Anterior cingulate cortex (tissue), 58 donors: ENCODE results near the gene TOGARAM2.

Source experiments
- DNase-seq, 58 donors: peaks; one replicate each; lab custom pipeline; 2025; lab: John Stamatoyannopoulos, UW

Gene TOGARAM2

GRCh38 chr2:28995765-28996750, 15.0 kb downstream of the TOGARAM2 start:
- DNase-seq: no peak

GRCh38 chr2:28997237-28997846, 16.2 kb downstream of the TOGARAM2 start:
- DNase-seq: peak in 12 of 58 donors; percentile 7 to 39 (median 22)

GRCh38 chr2:28997847-28998735, 17.0 kb downstream of the TOGARAM2 start:
- DNase-seq: no peak

- peak in 10 of 58 donors; percentile 4 to 42 (median 13) for DNase-seq
Observed at GRCh38 chr2:29000481-29000880, 19.4 kb downstream of the TOGARAM2 start.

GRCh38 chr2:29000956-29001355, 19.9 kb downstream of the TOGARAM2 start:
- no peak for DNase-seq

GRCh38 chr2:29001806-29002205, 20.7 kb downstream of the TOGARAM2 start:
- DNase-seq: no peak

- no peak for DNase-seq
Observed at GRCh38 chr2:29004755-29005154, 23.7 kb downstream of the TOGARAM2 start.

- no peak for DNase-seq
Observed at GRCh38 chr2:29005331-29005730, 24.2 kb downstream of the TOGARAM2 start.

GRCh38 chr2:29006092-29006979, 25.2 kb downstream of the TOGARAM2 start:
- no peak for DNase-seq

- no peak for DNase-seq
Observed at GRCh38 chr2:29006980-29007301, 25.8 kb downstream of the TOGARAM2 start.

GRCh38 chr2:29009270-29009669, 28.2 kb downstream of the TOGARAM2 start:
- no peak for DNase-seq

- no peak for DNase-seq
Observed at GRCh38 chr2:29009711-29010677, 28.9 kb downstream of the TOGARAM2 start.

- DNase-seq: no peak
Observed at GRCh38 chr2:29010946-29011345, 29.8 kb downstream of the TOGARAM2 start.

- DNase-seq: peak in 1 of 58 donors; percentile 48
Observed at GRCh38 chr2:29011418-29012060, 30.4 kb downstream of the TOGARAM2 start.

GRCh38 chr2:29012211-29012681, 31.1 kb downstream of the TOGARAM2 start:
- peak in 13 of 58 donors; percentile 9 to 60 (median 25) for DNase-seq

- no peak for DNase-seq
Observed at GRCh38 chr2:29013057-29013780, 32.1 kb downstream of the TOGARAM2 start.

- no peak for DNase-seq
Observed at GRCh38 chr2:29014331-29014730, 33.2 kb downstream of the TOGARAM2 start.
